Measurements from ENCODE around the gene UBQLN1.

Gene UBQLN1

GRCh38 chr9:83688921-83689320 is 18.8 kb downstream of the UBQLN1 start:
- no peak for DNase-seq (ENCODE audit: low spot score)

DNA sequence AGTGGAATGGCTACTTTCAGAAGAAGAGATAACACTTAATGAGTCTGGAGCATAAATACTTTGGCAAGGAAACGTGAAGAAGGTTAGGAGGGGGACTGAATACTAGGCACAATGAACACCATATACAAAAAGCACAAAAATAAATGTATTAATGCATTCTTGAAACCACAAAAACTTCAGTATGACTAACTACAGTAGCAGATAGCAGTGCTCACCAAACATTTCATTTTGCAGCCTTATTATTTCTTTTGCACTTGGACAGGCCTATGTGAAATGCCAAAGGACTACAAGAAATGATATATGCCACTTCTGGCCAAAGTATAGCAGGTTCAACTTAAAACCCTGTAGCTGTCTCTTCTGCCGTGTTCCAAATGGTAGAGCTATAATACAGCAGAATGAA is 26.3 kb downstream of the UBQLN1 start:
- DNase-seq (ENCODE audit: low spot score), result no peak

DNA sequence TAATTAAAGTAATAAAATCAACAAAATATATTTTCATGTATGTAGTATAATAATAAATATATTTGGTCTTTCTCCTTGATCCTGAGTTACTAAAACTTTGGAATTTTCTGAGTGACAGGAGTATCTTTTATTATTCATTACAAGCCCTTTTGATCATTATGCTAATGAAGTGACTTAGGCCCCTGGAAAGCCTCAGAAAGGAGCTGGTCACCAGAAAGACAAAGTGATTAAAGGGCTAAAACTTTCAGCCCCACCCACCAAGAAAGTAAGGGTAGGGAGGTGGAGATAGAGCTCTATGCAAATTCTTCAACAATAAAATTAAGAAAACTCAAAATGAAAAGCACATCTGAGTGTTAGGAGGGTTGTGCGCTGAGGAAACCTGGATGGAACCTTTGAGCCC is 27.5 kb downstream of the UBQLN1 start:
- no peak for DNase-seq (ENCODE audit: low spot score)

GRCh38 chr9:83677596-83677995 is 30.2 kb downstream of the UBQLN1 start:
- DNase-seq (ENCODE audit: low spot score), result no peak

- DNase-seq (ENCODE audit: low spot score), result peak; percentile 22
Observed at GRCh38 chr9:83675466-83675865, 32.3 kb downstream of the UBQLN1 start.

GRCh38 chr9:83671451-83671850 is 36.3 kb downstream of the UBQLN1 start:
- no peak for DNase-seq (ENCODE audit: low spot score)

DNA sequence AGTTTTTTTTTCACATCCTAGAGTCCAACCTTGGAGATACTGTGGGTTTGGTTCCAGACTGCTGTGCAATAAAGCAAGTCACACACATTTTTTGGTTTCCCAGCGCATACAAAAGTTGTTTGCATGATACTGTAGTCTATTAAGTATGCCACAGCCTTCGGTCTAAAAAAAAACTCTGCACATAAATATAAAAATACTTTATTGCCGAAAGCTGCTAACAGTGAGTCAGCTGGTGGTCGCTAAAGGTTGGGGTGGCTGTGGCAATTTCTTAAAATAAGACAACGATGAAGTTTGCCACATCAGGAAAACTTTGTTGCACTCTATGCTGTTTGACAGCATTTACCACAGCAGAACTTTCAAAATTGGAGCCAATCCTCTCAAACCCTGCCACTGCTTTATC is 37.4 kb downstream of the UBQLN1 start:
- DNase-seq (ENCODE audit: low spot score), result no peak

DNA sequence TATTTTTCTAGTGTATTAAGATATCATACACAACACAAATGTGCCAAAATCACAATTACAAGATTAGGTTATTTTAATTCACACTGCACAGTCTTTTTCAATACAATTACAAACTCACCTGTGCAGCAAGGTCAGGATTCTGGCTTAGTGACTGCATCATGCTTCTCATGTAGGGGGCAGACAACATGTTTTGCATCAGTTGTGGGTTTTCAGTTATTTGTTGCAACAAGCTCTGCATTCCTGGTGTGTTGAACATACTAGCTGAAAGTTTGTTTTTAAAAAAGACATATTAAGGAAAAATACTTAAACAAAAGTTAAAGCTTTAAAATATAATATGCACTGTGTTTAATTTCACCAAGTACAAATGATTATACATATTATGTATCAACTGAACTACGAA is 38.7 kb downstream of the UBQLN1 start:
- no peak for DNase-seq (ENCODE audit: low spot score)

- peak; percentile 12 for DNase-seq (ENCODE audit: low spot score)
Observed at GRCh38 chr9:83665580-83666200, 42.1 kb downstream of the UBQLN1 start.

DNA sequence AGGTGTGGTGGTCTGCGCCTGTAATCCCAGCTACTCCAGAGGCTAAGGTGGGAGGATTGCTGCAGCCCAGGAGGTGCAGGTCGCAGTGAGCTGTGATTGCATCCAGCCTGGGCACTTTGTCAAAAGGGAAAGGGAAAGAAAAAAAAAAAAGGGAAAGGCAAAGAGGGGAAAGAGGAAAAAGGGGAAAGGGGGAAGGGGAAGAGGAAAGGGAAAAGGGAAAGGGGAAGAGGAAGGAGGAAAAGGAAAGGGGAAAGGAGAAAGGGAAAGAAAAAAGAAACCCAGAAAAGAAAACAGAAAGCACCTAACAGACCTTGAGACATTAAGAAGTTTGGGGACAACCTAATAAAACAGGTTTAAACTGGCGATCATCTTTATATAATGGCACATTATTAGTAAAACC is 44.8 kb downstream of the UBQLN1 start:
- DNase-seq (ENCODE audit: low spot score), result no peak

DNA sequence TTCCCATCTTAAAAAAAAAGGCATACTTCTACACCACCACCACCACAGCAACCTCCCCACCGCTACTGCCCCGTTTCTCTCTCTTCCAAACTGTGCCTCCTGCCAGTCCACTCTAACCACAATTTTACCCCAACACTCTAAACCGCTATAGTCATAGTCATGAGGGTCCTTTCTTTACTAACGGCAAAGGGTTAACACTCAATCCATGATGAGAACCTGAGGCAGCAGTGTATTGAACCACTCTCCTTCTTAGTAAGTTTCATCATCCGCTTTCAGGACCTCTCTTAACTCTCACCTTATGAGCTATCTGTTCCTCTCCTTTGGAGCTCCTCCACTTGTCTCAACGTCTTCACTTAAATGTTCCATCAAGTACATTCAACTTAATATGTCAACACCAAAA is 50.8 kb downstream of the UBQLN1 start:
- no peak for DNase-seq (ENCODE audit: low spot score)

DNA sequence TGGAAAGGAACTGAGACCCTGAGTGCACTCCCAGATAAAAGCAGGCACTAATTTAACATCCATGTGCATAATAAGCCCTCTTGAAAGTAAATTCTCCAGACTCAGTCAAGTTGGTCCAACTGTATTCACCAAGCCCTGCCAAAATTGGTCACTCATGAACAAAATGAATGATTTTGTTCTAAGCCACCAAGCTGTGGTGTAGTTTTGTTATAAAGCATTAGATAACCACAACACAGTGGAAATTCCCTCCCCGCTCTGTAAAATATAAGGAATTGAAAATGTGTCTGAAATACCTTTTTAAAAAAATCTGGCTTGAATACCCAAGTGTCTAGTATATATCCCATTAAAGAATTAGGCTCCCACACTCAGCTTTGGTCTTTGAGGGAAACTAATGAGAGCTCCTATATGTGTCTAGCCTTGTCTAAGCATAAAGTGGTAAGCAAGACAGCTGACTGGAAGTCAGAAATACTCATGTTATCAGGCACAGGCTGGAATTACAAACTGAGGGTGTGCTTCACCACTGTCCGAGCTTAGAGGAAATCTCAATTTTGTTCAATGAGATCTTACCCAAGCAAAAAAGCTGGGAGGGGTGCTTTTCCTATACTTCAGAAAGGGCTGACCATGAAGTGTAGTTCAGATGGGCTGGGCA is 51.6 kb downstream of the UBQLN1 start:
- DNase-seq (ENCODE audit: low spot score), result no peak

DNA sequence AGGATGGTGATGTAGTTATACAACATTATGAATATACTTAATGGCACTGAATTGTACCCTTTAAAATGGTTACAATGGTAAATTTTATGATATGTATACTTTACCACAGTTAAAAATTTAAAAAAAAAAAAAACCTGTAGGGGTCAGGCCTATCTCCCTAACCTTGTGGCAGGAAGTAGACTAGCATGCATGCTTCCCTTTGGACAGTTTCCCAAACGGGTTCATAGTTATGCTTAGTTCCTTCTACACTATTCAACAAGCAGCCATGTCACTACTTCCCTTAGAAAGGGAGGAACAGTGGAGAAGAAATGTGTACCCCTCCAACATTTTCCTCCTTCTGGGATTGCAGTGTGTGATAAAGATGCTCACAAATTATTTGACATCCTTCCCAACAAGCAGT is 52.3 kb downstream of the UBQLN1 start:
- DNase-seq (ENCODE audit: low spot score), result no peak

DNA sequence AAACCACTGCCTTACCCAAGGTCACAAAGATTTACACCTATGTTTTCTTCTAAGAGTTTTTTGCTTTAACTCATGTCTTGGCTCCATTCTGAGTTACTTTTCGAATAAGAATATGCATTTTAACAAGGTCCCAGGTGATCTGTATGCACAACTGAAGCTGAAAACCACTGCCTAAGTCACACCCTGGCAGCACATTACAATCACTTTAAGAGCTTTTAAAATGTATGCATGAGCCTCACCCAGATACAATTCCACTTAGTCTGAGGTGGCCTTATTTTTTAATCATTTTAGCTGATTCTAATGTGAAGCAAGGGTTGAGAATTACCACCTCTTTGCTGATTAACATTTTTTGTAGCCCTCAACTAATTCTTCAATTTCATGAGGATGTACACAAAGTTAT is 55.3 kb downstream of the UBQLN1 start:
- DNase-seq (ENCODE audit: low spot score), result no peak

DNA sequence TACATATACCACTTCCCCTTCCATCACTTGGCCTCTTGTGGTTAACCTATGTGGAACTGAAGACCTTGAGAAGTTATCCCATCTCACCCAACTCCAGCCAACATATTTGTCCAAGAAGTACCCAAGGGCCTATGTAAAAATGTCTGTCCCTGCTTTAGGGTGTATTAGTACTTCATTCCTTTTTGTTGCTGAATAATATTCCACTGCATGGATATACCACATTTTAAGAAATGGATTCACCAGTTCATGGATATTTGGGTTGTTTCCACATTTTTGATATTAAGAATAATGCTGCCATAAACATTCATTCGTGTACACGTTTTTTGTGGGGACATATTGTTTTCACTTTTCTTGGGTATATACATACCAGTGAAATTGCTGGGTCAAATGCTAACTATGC is 56.2 kb downstream of the UBQLN1 start:
- no peak for DNase-seq (ENCODE audit: low spot score)

DNA sequence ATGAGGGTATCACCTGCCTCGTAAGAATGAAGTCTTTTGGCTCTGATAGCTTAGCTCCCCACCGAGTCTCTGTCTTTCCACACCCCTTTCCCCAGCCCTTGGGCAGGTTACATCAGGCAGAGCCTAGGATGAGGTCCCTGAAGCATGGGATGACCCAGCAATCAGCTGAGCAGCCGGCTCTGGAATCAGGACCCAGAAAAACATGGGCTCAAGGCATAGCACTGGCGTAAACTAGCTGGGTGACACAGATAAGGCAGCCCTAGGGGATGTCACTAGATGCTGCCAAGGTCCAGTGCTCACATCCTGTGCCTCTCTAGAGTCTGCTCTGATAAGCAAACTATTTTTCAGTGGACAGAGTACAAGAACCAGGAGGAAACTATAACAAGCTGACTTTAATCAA is 58.2 kb downstream of the UBQLN1 start:
- DNase-seq (ENCODE audit: low spot score), result no peak

GRCh38 chr9:83649080-83649479 is 58.7 kb downstream of the UBQLN1 start:
- peak; percentile 57 for DNase-seq (ENCODE audit: low spot score)

DNA sequence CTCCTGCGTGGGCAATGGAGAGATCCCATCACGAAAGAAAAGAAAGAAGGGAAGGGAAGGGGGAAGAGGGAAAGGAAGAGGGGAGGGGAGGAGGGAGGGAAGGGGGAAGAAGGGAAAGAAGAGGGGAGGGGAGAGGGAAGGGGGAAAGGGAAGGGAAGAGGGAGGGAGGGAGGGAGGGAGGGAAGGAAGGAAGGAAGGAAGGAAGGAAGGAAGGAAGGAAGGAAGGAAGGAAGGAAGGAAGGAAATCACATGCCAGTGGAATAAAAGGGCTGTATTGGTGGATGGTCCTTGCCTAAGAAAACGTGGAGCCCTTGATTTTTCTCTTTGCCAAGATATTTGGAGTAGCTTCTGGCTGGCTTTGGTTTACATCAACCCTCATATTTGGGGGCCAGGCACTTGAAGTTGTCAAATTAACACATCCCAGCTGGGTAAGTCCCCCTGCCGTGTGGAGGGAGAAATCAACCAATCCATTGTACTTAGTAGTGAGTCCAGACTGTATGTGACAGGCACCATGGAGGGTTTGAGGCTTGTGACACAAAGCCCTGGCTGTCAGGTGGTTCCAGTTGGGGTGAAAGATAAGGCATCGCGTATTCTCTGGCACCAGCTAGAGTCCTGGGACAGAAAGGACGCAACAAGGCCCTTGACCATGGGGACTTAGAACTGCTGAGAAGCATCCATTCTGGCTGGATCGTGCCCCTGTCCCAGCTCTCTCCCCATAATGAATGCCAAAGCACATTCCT is 61.1 kb downstream of the UBQLN1 start:
- no peak for DNase-seq (ENCODE audit: low spot score)

- no peak for DNase-seq (ENCODE audit: low spot score)
Observed at GRCh38 chr9:83642793-83643192, 65.0 kb downstream of the UBQLN1 start.

DNA sequence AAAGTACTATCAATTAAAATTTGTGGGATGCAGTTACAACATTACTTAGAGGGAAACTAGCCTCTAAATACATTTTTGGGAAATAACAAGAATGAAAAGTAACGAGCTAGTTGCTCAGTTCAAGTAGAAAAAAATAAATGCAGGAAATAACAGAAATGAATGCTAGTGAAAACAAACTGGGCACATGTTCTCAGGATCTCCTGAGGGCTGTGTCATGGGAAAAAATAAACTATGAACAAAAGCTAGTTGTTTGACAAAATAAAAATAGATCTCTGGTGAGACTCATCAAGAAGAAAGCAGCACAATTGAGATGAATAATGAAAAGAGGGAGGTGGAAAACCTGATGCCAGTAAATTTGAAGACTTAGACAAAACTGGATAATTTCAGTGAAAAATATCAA is 68.5 kb downstream of the UBQLN1 start:
- no peak for DNase-seq (ENCODE audit: low spot score)

GRCh38 chr9:83637389-83637788 is 70.4 kb downstream of the UBQLN1 start:
- DNase-seq (ENCODE audit: low spot score), result no peak

DNA sequence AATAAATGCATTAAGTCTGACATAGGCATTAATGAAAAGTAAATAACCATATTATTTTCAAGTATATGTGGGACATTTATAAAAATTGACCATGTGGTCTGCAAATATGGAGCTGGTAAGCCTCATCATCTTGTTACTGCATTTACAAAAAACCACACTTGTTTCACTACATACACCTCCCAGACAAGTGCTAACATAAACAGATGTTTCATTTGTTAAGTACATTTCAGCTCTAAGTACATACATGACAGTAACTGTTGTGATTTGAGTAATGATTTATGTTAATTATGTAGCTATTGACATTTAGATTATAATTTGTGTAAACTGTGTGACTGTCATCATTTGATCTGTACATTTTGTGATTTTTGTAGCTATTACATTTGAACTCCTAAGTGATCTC is 70.9 kb downstream of the UBQLN1 start:
- DNase-seq (ENCODE audit: low spot score), result no peak

DNA sequence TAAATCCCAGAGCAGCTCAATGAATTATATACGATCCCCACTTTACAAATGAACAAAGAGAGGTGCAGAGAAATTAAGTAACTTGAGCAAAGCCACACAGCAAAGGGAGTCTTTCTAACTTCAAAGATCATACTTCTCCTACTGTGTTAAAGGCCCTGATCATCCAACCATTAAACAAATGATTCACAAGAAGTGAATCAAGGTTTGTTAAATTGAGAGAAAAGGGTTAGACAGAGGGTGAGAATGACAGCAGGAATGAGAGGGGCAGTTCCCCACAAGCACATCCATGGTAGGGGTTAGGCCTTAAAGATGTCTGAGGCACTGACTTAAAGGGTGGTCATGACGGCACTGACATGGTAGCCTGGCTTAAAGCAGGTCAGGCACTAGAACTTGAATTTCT is 74.1 kb downstream of the UBQLN1 start:
- peak; percentile 73 for DNase-seq (ENCODE audit: low spot score)

DNA sequence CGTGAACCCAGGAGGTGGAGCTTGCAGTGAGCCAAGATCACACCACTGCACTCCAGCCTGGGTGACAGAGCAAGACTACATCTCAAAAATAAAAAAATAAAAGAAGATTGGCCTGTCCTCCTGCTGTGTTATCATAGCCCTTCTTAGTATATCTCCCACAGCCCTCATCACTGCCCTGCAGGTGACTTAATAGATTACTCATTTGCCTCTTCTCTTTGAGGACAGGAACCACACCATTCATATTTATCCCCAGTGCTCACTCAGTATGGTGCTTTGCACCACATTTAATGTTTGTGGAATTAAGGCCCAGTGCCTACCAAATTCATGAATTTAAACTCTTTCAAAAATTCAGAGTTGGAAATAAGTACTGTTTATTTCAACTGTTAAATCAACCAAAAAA is 74.5 kb downstream of the UBQLN1 start:
- DNase-seq (ENCODE audit: low spot score), result peak; percentile 75
